Measurements from ENCODE around the gene LEFTY2.

DNA sequence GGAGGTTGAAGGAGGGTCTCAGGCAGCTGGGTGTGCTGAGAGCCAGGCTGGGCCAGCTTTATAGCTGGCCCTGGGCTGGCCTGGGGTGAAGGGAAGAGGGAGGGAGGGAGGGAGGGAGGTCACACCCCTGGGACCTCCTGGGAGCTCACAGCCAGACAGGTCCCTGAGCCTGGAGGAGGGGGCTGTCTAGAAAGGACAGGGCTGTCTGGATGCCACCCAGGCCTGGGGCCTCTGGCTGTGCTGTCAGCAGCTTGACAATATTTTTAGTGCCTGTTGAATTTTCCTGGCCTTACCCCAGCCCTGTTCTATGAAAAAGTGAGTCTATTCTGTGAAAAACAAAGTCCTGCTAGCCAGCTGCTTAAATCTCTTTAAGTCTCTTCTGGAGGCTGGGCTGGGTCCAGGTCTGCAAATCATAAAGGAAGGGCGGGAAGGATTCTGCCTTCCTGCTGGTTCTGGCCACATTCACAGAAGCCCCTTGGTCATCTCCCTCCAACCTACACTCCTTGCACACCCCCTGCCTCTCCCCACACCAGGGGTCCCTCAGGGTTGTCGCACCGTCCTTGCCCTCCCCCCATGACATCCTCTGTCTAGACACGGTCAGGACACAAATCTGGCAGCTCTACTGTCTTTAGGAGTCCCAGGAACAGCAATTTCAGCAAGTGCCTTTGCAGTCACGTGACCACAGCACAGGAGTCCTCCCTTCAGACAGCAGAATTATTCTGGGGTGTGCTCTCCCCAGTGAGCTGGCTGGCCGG, at the start of gene LEFTY2:
- TF ChIP-seq, protein P1, sequence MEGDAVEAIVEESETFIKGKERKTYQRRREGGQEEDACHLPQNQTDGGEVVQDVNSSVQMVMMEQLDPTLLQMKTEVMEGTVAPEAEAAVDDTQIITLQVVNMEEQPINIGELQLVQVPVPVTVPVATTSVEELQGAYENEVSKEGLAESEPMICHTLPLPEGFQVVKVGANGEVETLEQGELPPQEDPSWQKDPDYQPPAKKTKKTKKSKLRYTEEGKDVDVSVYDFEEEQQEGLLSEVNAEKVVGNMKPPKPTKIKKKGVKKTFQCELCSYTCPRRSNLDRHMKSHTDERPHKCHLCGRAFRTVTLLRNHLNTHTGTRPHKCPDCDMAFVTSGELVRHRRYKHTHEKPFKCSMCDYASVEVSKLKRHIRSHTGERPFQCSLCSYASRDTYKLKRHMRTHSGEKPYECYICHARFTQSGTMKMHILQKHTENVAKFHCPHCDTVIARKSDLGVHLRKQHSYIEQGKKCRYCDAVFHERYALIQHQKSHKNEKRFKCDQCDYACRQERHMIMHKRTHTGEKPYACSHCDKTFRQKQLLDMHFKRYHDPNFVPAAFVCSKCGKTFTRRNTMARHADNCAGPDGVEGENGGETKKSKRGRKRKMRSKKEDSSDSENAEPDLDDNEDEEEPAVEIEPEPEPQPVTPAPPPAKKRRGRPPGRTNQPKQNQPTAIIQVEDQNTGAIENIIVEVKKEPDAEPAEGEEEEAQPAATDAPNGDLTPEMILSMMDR (IDR thresholded peaks at IDR 0.05; ENCODE audit: low read depth, low read length, missing input control) = no peak
- TF ChIP-seq, protein P2, sequence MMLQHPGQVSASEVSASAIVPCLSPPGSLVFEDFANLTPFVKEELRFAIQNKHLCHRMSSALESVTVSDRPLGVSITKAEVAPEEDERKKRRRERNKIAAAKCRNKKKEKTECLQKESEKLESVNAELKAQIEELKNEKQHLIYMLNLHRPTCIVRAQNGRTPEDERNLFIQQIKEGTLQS (IDR thresholded peaks at IDR 0.05) = no peak
- TF ChIP-seq RXRA (IDR thresholded peaks at IDR 0.05) (no peak), YY1 (IDR thresholded peaks at IDR 0.05) (no peak)
